Ecto neural progenitor cell (in vitro differentiated cells): ENCODE measurements around the gene CYB5RL.
"Not testable (repeated sequence)": the region's sequence is repeated elsewhere in the genome, so short reads cannot be mapped to it uniquely, and the experiment has no call there.

ENCODE experiments used
- DNase-seq: peaks from one replicate; pipeline ENCODE4 v3.0.0-alpha.2; 2018; ENCODE audit warnings: low spot score

Gene CYB5RL

DNA sequence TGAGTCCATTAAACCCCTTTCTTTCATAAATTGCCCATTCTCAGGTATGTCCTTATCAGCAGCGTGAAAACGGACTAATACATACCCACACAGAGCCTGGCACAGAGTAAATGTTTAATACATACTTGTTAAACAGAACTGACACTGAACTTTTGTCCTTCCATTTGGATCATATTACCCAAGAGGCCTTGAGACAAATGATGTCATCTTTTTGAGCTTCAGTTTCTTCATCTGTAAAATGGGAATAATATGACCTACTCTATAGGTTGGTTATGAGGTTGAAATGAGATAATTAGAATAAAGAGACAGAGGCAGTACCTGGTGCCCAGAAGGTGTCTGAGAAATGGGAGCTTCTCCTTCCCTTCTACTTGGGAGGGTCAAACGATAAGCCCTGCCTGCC lies 13.8 kb downstream of the CYB5RL start:
- no peak for DNase-seq

DNA sequence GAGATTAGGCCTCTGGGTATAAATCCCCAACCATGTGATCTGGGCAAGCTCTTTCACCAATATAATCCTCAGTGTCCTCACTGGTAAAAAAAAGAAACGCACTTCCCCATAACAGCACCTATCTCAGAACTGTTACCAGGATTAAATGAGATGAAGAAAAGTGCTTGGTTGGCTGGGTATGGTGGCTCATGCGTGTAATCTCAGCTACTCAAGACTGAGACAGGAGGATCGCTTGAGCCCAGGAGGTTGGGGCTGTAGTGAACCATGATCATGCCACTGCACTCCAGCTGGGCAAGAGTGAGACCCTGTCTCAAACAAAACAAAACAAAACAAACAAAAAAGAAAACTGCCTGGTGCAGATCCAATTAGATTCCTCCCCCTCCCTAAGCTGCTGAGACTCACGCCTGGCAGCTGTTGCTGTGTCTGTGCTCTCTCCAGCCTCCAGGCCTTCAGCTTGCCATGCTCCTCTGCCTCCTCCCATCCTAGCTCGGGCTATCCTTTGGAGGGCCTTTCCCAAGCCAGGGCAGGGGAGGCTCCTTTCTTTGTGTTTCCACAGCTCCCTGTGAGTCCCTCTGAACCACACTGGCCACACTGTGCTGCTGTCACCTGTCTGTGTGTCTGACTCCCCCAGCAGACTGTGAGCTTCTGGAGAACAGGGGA lies 19.0 kb downstream of the CYB5RL start:
- no peak for DNase-seq

DNA sequence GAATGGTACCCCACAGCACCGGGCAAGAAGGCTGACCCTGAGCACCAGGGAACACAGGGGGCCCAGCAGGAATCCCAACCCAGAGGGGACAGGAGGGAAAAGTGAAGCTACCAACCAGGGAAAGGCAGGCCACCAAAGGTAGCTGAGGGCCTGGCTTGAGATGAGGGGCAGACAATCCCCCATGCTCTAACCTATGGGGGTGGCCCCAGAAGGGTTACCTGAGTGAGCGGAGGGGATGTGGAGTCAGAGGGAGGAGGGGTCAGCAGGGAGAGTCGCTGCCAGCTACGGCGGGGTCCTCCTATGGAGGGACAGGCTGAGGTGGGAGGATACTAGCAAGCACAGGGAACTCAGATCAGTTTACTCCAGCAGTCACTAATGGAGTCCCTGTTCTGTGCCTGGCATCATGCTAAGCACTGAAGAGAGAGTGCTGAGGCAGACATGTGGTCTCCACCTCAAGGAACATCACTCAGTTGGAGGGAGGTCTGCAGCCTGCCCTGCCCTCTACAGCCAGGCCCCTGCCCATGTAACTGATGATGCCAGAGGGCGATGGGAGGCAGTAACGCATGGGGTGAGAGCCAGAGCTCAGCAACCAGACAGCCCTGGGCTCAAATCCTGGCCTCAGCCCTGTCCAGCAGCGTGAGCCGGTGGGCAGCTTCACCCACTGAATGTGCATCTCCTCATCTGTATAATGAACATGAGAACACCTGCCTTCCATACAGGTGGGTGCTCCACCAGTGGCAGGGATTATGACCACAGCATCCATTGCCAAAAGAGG lies 21.3 kb downstream of the CYB5RL start:
- no peak for DNase-seq

DNA sequence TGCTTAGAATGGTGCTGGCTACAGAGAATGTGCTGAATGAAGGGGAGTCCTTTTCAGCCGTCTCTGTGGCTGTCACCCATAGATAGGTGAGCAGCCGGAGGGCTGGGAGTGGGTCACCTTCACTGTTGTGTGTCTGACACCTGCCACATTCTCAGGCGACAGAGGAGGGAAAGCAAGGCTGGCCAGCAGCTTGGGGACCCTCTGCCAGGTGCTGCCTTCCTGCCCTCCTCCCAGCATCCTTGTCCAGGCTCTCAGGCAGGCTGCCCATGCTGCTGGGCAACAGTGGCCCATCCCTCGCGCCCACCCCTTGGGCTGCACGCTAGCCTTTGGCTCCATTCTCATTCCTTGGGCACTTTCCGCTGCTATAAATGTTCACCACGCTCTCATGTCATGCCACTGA lies 22.1 kb downstream of the CYB5RL start:
- no peak for DNase-seq

DNA sequence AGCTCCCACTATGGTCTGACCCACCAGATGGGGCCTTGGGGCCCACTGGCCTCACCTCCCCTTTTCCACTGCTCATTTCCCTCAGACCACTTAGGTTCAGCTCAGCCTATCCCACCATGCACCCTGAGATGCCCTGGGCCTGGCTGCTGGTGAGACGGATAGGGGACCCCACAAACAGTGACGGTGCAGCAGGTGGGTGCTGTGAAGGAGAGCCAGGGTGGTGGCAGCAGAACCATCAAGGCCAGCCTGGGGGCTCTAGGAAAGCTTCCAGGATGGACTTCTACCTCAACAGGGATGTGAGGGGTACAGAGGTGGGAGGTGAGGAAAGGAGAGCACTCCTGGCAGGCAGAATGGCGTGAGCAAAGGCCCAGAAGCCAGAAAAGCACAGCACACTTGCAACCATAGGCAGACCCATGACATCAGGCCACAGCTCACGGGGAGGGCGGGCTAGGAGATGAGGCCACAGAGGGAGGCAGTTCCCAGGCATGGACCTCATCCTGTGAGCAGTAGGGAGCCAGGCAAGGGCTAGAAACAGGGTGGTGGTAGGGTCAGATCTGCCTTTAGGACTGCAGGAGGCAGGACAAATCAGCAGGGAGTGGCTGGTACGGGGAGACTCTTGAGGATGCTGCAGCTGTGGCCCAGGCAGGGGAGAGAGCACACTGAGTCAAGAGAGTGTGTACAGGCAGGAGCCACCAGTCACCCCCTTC lies 23.1 kb downstream of the CYB5RL start:
- no peak for DNase-seq

DNA sequence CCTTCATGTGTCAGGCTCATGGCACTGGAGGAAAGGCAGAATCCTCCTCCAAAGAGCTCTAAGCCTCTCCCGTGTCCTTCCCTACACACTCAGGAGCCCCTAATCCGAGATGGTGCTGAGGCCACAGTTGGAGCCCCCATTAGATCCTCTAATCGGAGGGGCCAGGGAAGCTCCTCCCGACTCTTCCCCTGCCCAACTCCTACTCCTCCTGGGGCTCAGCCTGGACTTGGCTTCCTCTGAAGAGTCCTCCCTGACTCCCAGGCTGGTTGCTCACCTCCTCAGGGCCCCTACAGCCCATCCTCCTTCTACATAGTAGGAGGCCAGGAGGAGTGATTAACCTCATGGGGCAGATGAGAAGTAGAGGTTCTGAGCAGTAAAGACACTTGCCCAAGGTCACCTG lies 25.7 kb downstream of the CYB5RL start:
- no peak for DNase-seq

DNA sequence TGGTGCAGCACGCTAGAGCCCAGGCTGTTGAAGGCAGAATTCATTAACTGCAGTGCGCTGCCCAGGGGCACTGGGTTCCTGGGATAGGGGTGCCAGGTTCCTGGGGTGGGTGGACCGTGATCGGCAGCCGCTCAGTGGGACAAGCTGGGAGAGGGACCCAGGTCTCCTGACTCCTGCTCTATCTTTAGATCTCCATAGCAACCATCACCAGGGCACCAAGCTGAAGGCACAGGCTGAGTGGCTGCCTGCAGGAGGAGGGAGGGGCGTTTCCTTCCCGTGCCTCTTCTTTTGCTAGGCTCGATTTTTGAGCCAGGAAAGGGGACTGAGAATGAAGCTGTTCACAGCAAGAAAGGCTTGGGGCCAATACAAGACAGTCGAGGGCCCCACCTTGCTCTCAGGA lies 26.1 kb downstream of the CYB5RL start:
- no peak for DNase-seq

DNA sequence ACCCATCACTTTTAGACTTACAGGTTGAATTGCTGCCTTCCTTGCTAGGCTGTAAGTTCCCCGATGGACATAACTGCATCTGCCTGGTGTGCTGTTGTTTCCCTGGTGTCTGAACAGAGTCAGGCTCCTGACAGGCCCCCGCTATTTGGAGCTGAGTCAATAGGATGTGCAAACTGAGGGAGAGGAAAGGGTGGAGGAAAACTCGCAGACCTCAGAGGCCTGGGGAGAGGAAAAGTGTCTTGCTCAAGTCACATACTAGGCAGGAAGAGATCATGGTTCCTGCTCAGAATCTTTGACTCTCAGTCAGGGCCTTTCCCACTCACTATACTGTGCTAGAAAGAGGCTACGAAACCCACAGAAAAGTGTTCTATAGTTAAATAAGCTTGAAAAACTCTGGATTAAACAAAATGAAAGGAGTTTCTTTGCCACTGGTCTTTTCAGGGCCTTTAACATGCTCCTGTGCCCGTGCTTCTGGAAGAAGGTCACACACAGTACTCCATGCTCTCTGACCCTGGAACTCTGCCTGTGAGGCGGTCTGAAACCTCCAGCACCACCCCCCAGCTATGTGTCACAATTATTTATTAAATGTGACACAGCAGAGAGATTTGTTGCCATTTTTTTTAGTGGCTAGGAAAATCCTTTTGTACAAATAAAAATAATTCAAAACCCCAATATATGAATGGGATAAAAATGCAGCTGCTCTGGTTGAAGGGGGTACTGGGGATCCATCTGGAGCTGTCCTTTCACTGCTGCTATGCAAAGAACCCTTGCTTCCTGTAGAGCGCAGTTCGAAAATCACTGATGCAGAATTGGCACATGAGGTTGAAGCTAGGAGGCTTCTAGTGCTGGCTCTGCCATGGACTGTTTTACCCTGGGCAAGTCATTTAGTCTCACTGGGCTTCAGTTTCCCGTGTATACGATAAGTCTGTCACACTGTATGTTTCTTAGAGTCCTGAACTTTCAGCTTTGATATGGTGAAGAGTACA lies 26.9 kb downstream of the CYB5RL start:
- DNase-seq: no peak

DNA sequence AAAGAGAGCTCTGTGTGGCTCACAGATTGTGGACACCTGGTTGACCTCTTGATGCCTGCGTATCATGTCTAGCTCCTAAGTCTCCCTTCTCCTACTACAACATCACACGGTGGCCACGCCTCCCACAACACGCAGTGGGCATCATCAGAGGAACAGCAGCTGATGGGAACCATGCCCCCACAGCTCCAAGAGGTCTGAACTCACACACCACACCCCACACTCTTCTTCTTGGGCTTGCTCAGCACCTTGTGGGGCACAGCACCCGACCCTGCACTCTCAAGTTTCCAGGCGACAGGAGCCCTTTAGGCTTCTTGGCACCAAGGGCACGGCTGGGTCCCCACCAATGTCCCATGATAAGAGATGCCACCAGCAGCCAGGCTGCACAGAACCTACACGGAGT lies 28.2 kb downstream of the CYB5RL start:
- DNase-seq: no peak

DNA sequence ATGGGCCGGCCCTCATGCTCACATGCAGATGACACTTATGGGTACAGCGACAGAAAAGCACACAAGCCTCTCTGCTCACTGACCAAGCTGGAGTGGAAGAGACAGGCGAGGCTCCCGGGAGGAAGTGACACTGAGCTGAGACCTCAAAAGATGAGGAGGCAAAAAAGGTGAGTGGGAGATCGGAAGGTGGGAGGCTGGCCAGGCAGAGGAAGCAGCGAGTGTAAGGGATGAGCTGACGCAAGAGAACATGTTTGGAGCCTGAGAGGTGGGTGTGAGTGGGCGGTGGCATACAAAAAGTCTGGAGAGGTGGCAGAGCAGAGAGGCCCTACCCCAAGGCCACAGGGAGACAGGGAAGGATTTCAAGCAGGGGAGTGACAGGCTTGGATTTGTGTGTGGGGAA lies 28.8 kb downstream of the CYB5RL start:
- DNase-seq: no peak

DNA sequence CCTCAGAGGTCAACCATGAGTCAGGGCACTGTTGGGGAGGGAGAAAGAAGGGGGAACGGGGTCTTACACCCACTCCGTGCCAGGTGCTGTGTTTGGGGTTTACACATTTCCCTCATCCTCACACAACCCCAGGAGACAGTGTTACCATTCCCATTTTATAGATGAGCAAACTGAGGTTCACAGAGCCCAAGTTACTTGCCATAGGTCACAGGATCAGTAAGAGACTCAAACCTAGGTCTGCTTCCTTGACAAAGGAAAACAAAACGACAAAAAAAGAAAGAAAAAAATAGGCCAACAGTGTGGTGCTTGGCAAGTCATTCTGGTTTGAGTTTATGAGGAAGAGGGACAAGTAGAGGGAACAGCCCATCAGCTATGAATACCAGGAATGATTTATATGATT lies 30.8 kb downstream of the CYB5RL start:
- no peak for DNase-seq

DNA sequence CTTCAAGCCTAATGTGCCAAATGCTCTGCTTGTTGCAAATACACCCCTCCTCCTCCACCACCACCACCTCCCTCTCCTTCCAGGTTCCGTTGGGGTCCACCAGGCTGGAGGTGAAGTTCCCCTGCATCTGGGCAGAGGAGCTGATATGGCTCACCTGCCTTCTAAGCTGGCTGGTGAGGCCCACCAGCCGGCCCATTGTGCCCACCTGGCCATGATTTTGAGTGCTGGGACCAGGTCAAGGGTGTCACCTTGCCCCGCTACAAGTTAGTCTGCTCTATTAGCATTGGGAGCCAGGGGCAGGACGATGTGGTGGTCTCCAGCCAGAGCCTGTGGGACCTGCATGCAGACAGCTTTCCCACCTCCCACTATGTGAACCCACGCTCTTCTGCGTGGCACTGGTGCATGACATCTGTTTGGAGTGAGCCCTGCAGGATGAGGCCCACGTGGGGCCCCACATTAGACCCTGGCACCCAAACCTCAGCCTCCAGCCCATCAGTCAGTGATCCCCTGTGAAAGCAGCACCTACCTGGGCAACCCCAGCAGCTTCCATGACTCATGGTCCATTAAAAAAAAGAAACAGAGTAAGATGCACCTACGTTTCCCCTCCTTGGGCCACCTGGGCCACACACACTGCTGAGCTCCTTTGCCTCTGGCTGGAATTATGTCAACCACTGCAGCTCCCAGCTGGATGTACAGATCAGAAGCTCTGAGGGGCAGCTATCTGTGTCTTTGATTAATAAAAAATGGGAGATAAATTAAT lies 31.4 kb downstream of the CYB5RL start:
- no peak for DNase-seq

DNA sequence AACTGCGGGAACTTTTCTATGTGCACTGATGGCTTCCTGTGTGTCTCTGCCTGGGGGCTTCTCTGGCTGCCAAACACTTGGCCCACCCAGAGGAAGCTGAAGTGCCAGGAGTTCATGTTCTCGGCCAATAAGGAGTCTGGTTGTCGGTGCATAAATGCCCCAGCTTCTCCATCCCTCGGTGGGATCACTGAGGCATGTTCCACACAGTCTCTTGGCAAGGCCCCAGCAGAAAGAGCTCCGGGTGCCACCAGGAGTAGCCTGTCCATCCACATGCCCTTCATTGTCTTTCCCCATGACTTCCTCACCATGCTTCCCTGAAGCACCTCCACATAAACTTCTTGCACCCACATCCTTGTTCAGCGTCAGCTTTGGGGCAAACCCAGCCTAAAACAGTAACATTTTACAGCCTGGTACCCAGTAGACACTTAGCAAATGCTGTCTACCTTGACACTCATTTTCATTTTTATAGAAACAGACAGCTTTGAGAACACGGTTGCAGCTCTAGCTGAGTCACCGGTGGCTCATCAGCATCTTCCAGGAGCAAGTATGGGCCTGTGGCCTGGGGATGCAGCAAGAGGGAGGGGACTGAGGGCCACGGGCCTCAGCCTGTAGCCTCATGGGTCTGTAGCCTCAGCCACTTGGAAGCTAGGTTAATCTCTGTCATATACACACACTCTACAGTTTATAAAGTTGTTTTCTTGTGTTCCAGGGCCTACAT lies 32.2 kb downstream of the CYB5RL start:
- DNase-seq: no peak

DNA sequence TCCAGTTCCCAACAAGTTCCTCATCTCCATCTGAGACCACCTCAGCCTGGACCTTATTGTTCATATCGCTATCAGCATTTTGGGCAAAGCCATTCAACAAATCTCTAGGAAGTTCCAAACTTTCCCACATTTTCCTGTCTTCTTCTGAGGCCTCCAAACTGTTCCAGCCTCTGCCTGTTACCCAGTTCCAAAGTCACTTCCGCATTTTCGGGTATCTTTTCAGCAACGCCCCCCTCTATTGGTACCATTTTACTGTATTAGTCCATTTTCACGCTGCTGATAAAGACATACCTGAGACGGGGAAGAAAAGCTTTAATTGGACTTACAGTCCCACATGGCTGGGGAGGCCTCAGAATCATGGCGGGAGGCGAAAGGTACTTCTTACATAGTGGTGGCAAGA lies 33.5 kb downstream of the CYB5RL start:
- not testable (repeated sequence) for DNase-seq

DNA sequence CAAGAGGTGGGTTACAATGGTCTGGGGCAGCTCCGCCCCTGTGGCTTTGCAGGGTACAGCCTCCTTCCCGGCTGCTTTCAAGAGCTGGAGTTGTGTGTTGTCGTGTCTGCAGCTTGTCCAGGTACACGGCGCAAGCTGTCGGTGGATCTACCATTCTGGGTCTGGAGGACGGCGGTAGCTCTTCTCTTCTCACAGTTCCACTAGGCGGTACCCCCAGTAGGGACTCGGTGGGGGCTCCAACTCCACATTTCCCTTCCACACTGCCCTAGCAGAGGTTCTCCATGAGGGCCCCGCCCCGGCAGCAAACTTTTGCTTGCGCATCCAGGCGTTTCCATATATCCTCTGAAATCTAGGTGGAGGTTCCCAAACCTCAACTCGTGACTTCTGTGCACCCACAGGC lies 34.7 kb downstream of the CYB5RL start:
- DNase-seq: no peak

DNA sequence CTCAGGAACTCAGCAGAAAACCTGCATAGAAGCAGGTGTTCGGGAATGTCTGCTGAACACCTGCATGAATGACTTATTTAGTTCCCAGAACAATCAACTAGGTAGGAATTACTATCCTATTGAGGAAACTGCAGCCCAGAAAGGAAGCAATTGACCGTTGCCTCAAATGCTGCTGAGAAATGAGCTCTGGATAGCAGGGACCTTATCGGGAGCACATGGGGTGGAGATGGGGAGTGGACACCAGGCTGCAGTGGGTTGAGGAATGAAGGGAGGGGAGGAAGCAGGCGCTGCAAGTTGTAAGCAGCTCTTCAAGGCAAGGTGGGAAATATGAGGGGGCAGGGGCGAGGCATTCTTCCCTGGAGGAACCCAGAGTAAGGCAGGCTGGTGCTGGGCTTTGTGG lies 36.3 kb downstream of the CYB5RL start:
- DNase-seq: no peak

DNA sequence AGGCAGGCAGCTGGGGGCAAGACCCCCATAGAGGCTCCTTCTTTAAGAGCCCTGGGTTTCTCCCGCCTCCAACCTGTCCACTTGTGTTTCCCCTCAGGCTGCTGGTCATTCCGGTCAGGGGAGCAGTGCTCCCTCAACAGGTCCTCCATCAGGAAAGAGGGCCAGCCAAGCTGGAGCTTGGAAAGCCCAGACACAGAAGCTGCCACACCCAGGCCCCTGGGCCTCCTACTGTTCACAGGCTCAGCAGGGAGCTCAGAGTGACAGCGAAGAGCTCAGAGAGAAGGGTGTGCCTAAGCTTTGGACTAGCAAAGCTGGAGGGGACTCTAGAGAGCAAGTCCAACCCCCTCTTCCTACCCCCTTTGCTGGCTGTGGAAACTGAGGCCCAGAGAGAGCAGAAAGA lies 36.8 kb downstream of the CYB5RL start:
- no peak for DNase-seq

DNA sequence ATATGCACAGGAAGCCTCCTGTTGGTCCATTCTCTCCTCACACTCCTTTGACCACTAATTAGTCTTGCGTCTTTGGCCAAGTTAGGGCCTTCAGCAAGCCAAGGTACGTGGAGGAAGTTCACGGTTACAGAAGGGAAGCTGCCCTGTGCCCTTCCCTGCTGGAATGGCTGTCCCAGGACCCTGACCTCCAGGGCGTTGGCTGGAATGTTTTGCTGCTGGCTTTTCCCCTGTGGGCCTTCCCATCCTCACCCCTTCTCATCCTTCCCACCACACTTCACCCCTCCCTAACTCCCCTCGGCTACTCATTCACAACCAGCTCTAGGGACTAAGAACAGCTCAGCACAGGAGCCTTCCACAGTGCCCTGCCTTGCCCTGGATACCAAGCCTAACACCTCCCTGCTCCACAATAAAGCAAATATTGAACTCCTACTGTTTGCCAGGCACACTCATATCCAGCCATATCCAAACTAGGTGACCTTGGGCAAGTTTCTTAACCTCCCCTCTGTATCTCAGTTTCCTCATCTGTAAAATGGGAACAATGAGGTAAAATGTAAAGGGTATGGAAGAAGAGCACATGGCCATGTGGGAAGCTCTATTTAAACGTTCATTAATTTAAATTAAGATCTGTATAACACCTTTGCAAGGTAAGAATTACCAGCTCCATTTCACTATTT lies 38.2 kb downstream of the CYB5RL start:
- no peak for DNase-seq

DNA sequence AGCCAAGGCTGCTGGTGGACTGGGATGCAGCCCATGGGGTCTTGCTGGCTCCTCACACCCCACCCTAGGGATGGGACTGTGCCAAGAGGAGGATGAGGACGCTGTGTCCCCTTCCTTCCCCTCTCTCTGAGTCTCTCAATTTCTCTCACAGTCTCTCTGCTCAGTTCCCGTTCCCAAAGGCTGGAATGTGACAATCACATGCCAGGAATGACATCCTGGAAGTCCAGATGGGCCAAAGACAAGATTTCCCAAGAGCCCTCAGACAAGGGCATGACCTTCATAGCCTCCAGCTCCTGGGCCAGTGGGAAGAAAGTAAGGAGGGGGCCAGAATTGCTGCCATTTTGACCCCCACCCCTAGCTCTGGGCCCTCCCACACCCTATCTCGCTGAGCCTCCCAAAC lies 39.5 kb downstream of the CYB5RL start:
- peak; percentile 40 for DNase-seq

DNA sequence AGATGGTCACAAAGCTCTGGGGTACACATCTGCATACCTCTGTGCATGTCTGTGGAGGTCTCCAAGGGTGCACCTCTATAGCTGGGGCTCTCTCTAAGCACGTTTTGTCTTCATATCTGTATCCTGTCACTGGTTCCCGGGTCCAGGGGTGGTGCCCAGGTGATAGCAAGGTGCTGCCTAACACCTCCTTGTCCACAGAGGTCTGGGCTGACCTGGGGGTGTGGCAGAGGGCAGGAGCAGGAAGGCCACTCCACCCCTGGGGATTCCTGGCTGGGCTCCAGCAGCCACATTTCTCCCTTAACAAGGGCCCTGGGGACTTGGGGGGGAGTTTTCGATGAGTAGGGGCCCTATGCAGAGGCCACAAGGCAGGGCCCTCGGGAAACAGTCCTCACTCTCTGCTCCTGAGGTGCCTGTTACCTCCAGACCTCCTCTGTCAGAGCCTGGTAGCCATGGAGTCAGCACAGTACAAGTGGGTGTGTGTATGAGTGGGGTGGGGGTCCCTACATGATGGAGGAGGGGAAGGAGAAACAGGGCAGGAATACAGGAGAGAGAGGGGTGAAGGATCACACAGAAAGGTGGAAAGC lies 40.0 kb downstream of the CYB5RL start:
- no peak for DNase-seq
